Naive B cell (primary cell): ENCODE measurements around the gene COL6A1. TPM values are rescaled to one million over a fixed set of nuclear protein-coding genes. Genes with fewer than 3 reads are reported as not detected.
"Not testable (repeated sequence)": the region's sequence is repeated elsewhere in the genome, so short reads cannot be mapped to it uniquely, and the experiment has no call there.

Experiments used
- ATAC-seq, 2 donors: fragments of 150-1000 bp; cut with Tn5 transposase; 2 replicates each; pipeline ENCODE4 v1.10.0; 2021; ENCODE audit warnings: low read depth in 2 of 2, mild to moderate bottlenecking in 2 of 2, moderate library complexity in 2 of 2
- DNase-seq: peaks from one replicate; pipeline ENCODE4 v3.0.0; 2022
- H3K27ac Mint-ChIP-seq, 6 donors: one replicate each; pipeline ENCODE4 v1.8.0; 2020 to 2022; ENCODE audit warnings: mild to moderate bottlenecking in 6 of 6, mixed read lengths in 6 of 6, moderate library complexity in 5 of 6, inconsistent platforms in 2 of 6
- H3K27me3 Mint-ChIP-seq, 3 donors: one replicate each; pipeline ENCODE4 v1.8.0; 2021 to 2022; ENCODE audit warnings: mixed read lengths in 3 of 3, mild to moderate bottlenecking in 1 of 3
- H3K36me3 Mint-ChIP-seq, 2 donors: one replicate each; pipeline ENCODE4 v1.8.0; 2020 to 2022; ENCODE audit warnings: mixed read lengths in 2 of 2, inconsistent platforms in 1 of 2, mild to moderate bottlenecking in 1 of 2
- H3K4me1 Mint-ChIP-seq, 3 donors: one replicate each; pipeline ENCODE4 v1.8.0; 2020 to 2022; ENCODE audit warnings: mixed read lengths in 3 of 3, inconsistent platforms in 1 of 3, mild to moderate bottlenecking in 1 of 3, moderate library complexity in 1 of 3
- H3K4me3 Mint-ChIP-seq, 8 donors: one replicate each; pipeline ENCODE4 v1.8.0; 2020 to 2022; ENCODE audit warnings: mild to moderate bottlenecking in 8 of 8, mixed read lengths in 8 of 8, moderate library complexity in 8 of 8, inconsistent platforms in 2 of 8
- H3K9me3 Mint-ChIP-seq, 7 donors: one replicate each; pipeline ENCODE4 v1.8.0; 2020 to 2022; ENCODE audit warnings: mixed read lengths in 7 of 7, mild to moderate bottlenecking in 5 of 7, inconsistent platforms in 2 of 7, moderate library complexity in 1 of 7
- polyA plus RNA-seq, 6 donors: library from polyadenylated mRNA; unstranded; fragments of 300-500 nt; fragmentation: Illumina TruSeq; gene quantifications; one replicate each; pipeline ENCODE4 v1.2.3, GENCODE V29; 2021; ENCODE audit warnings: low read depth in 6 of 6

Gene COL6A1
- polyA plus RNA-seq, 6 donors from 2014 or later, result not detected

GRCh38 chr21:45975020-45975666 lies 6.4 kb upstream of the COL6A1 start:
- H3K27ac Mint-ChIP-seq, result no peak overlapping the region
- no peak for ATAC-seq

GRCh38 chr21:45975667-45976409 lies 5.7 kb upstream of the COL6A1 start:
- not testable (repeated sequence) for H3K36me3 Mint-ChIP-seq, H3K9me3 Mint-ChIP-seq, DNase-seq, H3K27ac Mint-ChIP-seq, ATAC-seq
- H3K27me3 Mint-ChIP-seq, result peaks cover 26 to 55% (median 34%) of the 10 kb centered on the region in 3 donors
- peak overlapping the region in 4 of 8 donors; percentile 65 to 90 (median 76) for H3K4me3 Mint-ChIP-seq
- H3K4me1 Mint-ChIP-seq, result peaks cover 7 to 13% (median 7%) of the 10 kb centered on the region in 3 donors

More at GRCh38 chr21:45975020-45975666, 6.4 kb upstream of the COL6A1 start:
- Mint-ChIP-seq H3K27me3 (peaks cover 26 to 58% (median 38%) of the 10 kb centered on the region in 3 donors), H3K4me1 (peaks cover 7 to 13% (median 7%) of the 10 kb centered on the region in 3 donors), H3K4me3 (peak overlapping the region in 5 of 8 donors; percentile 60 to 90 (median 84)), H3K9me3 (peaks cover 0 to 1% (median 0%) of the 10 kb centered on the region in 7 donors), H3K36me3 (no peaks in the 10 kb centered on the region)
- no peak for DNase-seq

GRCh38 chr21:45976701-45977311 lies 4.8 kb upstream of the COL6A1 start:
- Mint-ChIP-seq H3K27me3 (peaks cover 26 to 46% (median 26%) of the 10 kb centered on the region in 3 donors), H3K9me3 (peaks cover 0 to 1% (median 0%) of the 10 kb centered on the region in 7 donors), H3K27ac (no peak overlapping the region), H3K4me1 (peaks cover 7 to 13% (median 7%) of the 10 kb centered on the region in 3 donors), H3K36me3 (no peaks in the 10 kb centered on the region), H3K4me3 (no peak overlapping the region)
- DNase-seq (no peak), ATAC-seq (no peak)

- Mint-ChIP-seq H3K4me1 (peaks cover 7 to 13% (median 7%) of the 10 kb centered on the region in 3 donors), H3K4me3 (no peak overlapping the region), H3K9me3 (peaks cover 0 to 1% (median 0%) of the 10 kb centered on the region in 7 donors), H3K36me3 (no peaks in the 10 kb centered on the region), H3K27me3 (peaks cover 26 to 46% (median 26%) of the 10 kb centered on the region in 3 donors), H3K27ac (no peak overlapping the region)
- DNase-seq, result no peak
- ATAC-seq, result no peak
Observed at GRCh38 chr21:45977396-45977795, 4.2 kb upstream of the COL6A1 start.

GRCh38 chr21:45979141-45979631 lies 2.4 kb upstream of the COL6A1 start:
- Mint-ChIP-seq H3K4me3 (no peak overlapping the region), H3K36me3 (no peaks in the 10 kb centered on the region), H3K27me3 (peaks cover 18 to 37% (median 26%) of the 10 kb centered on the region in 3 donors), H3K27ac (peak overlapping the region in 1 of 6 donors; percentile 64), H3K9me3 (peaks cover 0 to 1% (median 0%) of the 10 kb centered on the region in 7 donors), H3K4me1 (peaks cover 5 to 8% (median 7%) of the 10 kb centered on the region in 3 donors)
- ATAC-seq (no peak), DNase-seq (no peak)

GRCh38 chr21:45979651-45980050 lies 1.9 kb upstream of the COL6A1 start:
- H3K27me3 Mint-ChIP-seq, result peaks cover 20 to 32% (median 31%) of the 10 kb centered on the region in 3 donors
- peak overlapping the region in 1 of 8 donors; percentile 61 for H3K4me3 Mint-ChIP-seq
- H3K36me3 Mint-ChIP-seq, result no peaks in the 10 kb centered on the region
- H3K9me3 Mint-ChIP-seq, result peaks cover 0 to 4% (median 1%) of the 10 kb centered on the region in 7 donors
- peaks cover 4 to 10% (median 5%) of the 10 kb centered on the region in 3 donors for H3K4me1 Mint-ChIP-seq
- no peak for DNase-seq
- ATAC-seq, result no peak
- peak overlapping the region in 1 of 6 donors; percentile 64 for H3K27ac Mint-ChIP-seq

GRCh38 chr21:45980271-45980670 lies 1.3 kb upstream of the COL6A1 start:
- Mint-ChIP-seq H3K27ac (no peak overlapping the region), H3K27me3 (peaks cover 25 to 33% (median 26%) of the 10 kb centered on the region in 3 donors), H3K4me1 (peaks cover 5 to 11% (median 7%) of the 10 kb centered on the region in 3 donors), H3K4me3 (peak overlapping the region in 1 of 8 donors; percentile 5), H3K36me3 (no peaks in the 10 kb centered on the region), H3K9me3 (peaks cover 0 to 10% (median 1%) of the 10 kb centered on the region in 7 donors)
- ATAC-seq (no peak), DNase-seq (no peak)

GRCh38 chr21:45980697-45981096 lies 873 bp upstream of the COL6A1 start:
- H3K9me3 Mint-ChIP-seq, result peaks cover 0 to 11% (median 0%) of the 10 kb centered on the region in 7 donors
- DNase-seq, result no peak
- H3K27ac Mint-ChIP-seq, result no peak overlapping the region

GRCh38 chr21:45982092-45982757 lies 655 bp downstream of the COL6A1 start:
- Mint-ChIP-seq H3K9me3 (peaks cover 0 to 11% (median 0%) of the 10 kb centered on the region in 7 donors), H3K36me3 (no peaks in the 10 kb centered on the region), H3K4me1 (peaks cover 0 to 7% (median 4%) of the 10 kb centered on the region in 3 donors), H3K27ac (no peak overlapping the region), H3K27me3 (peaks cover 13 to 23% (median 14%) of the 10 kb centered on the region in 3 donors), H3K4me3 (peak overlapping the region in 4 of 8 donors; percentile 37 to 77 (median 54))
- peak; percentile 4 to 27 for ATAC-seq
- no peak for DNase-seq

More at GRCh38 chr21:45980697-45981096, 873 bp upstream of the COL6A1 start:
- Mint-ChIP-seq H3K36me3 (no peaks in the 10 kb centered on the region), H3K4me3 (no peak overlapping the region), H3K27me3 (peaks cover 21 to 32% (median 22%) of the 10 kb centered on the region in 3 donors), H3K4me1 (peaks cover under 1 to 7% (median 4%) of the 10 kb centered on the region in 3 donors)
- no peak for ATAC-seq

GRCh38 chr21:45982758-45983648 lies 1.4 kb downstream of the COL6A1 start:
- no peak for ATAC-seq
- no peak overlapping the region for H3K27ac Mint-ChIP-seq
- H3K36me3 Mint-ChIP-seq, result no peaks in the 10 kb centered on the region
- peak overlapping the region in 1 of 8 donors; percentile 37 for H3K4me3 Mint-ChIP-seq
- no peak for DNase-seq
- H3K4me1 Mint-ChIP-seq, result peaks cover 0 to 7% (median 4%) of the 10 kb centered on the region in 3 donors
- H3K27me3 Mint-ChIP-seq, result peaks cover 13 to 21% (median 14%) of the 10 kb centered on the region in 3 donors
- H3K9me3 Mint-ChIP-seq, result peaks cover 0 to 11% (median 0%) of the 10 kb centered on the region in 7 donors

GRCh38 chr21:45983649-45983965 lies 2.0 kb downstream of the COL6A1 start:
- peaks cover 0 to 7% (median 4%) of the 10 kb centered on the region in 3 donors for H3K4me1 Mint-ChIP-seq
- ATAC-seq, result no peak

More at GRCh38 chr21:45983649-45983965, 2.0 kb downstream of the COL6A1 start:
- Mint-ChIP-seq H3K36me3 (no peaks in the 10 kb centered on the region), H3K9me3 (peaks cover 0 to 11% (median 0%) of the 10 kb centered on the region in 7 donors), H3K27me3 (peaks cover 8 to 15% (median 10%) of the 10 kb centered on the region in 3 donors), H3K27ac (no peak overlapping the region), H3K4me3 (no peak overlapping the region)
- DNase-seq, result no peak
